OCI-LY7 (cell line): ENCODE data around the gene PGP. TPM values are rescaled to one million over a fixed set of nuclear protein-coding genes. Genes with fewer than 3 reads are reported as not detected.

Experiments used
- BruUV-seq: library from RNA; stranded (reverse); fragments of 400-500 nt; replicated peaks from 2 replicates; lab custom pipeline; 2021; lab: Mats Ljungman, UMichigan
- CTCF ChIA-PET: fragments of 300-600 bp; sonication (Branson Sonifier 250); formaldehyde crosslinking; loops from one replicate; lab custom pipeline; 2022; ENCODE audit warnings: antibody characterized with exemption; ENCODE audit not compliant: unreplicated experiment; lab: Charles Lee
- POLR2A ChIA-PET: fragments of 300-600 bp; sonication (Branson Sonifier 250); formaldehyde crosslinking; loops from one replicate; lab custom pipeline; 2022; ENCODE audit warnings: antibody characterized with exemption; lab: Charles Lee
- DNase-seq: peaks from one replicate; pipeline ENCODE4 v3.0.0-alpha.2; 2015; ENCODE audit warnings: low spot score
- H2AFZ ChIP-seq: fragments of 200-600 bp; sonication (generic), shearing (Covaris generic); 2 replicates; pipeline ENCODE4 v1.6.1; 2014; ENCODE audit warnings: mild to moderate bottlenecking, antibody characterized with exemption, low read length, moderate library complexity
- H3K27ac ChIP-seq: fragments of 200-600 bp; sonication (generic); 2 replicates; pipeline ENCODE4 v1.5.1; 2014; ENCODE audit warnings: mixed run types, low read depth, mild to moderate bottlenecking, moderate library complexity, low read length, inconsistent platforms; ENCODE audit not compliant: poor library complexity, severe bottlenecking
- H3K36me3 ChIP-seq: fragments of 200-600 bp; sonication (generic); 2 replicates; pipeline ENCODE4 v1.6.1; 2014; ENCODE audit warnings: mild to moderate bottlenecking, antibody characterized with exemption, low read length, moderate library complexity, mixed read lengths; ENCODE audit not compliant: insufficient read depth
- H3K4me1 ChIP-seq: fragments of 200-600 bp; sonication (generic); 2 replicates; pipeline ENCODE4 v1.5.1; 2014; ENCODE audit warnings: mild to moderate bottlenecking, low read length; ENCODE audit not compliant: insufficient read depth, poor library complexity, severe bottlenecking
- H3K4me2 ChIP-seq: fragments of 200-600 bp; sonication (generic); 2 replicates; pipeline ENCODE4 v1.6.1; 2014; ENCODE audit warnings: mild to moderate bottlenecking, low read length
- H3K4me3 ChIP-seq: fragments of 200-600 bp; sonication (generic); 2 replicates; pipeline ENCODE4 v1.5.1; 2014; ENCODE audit warnings: mild to moderate bottlenecking, low read depth, low read length; ENCODE audit not compliant: poor library complexity, severe bottlenecking
- H3K79me2 ChIP-seq: fragments of 200-600 bp; sonication (generic); 2 replicates; pipeline ENCODE4 v1.6.1; 2016; ENCODE audit warnings: low read depth, mild to moderate bottlenecking, low read length, moderate library complexity, mixed read lengths; ENCODE audit not compliant: insufficient read depth
- H3K9me2 ChIP-seq: fragments of 200-600 bp; sonication (generic); 2 replicates; pipeline ENCODE4 v1.6.1; 2016; ENCODE audit warnings: mild to moderate bottlenecking, low read length, mixed read lengths; ENCODE audit not compliant: insufficient read depth
- H3K9me3 ChIP-seq: fragments of 200-600 bp; sonication (generic); 2 replicates; pipeline ENCODE4 v1.6.1; 2014; ENCODE audit warnings: mild to moderate bottlenecking, mixed run types, low read length, mixed read lengths
- H4K20me1 ChIP-seq: fragments of 200-600 bp; sonication (generic); 2 replicates; pipeline ENCODE4 v1.6.1; 2014; ENCODE audit warnings: mild to moderate bottlenecking, antibody characterized with exemption, low read length, moderate library complexity, mixed read lengths; ENCODE audit not compliant: insufficient read depth
- EZH2phosphoT487 ChIP-seq: fragments of 200-600 bp; sonication (generic); IDR thresholded peaks from 2 replicates; pipeline ENCODE4 v1.6.1; 2018; ENCODE audit warnings: low read depth, borderline replicate concordance, mild to moderate bottlenecking, mixed run types, antibody characterized with exemption, low read length, moderate library complexity, mixed read lengths
- intact Hi-C: fragments of 100-400 bp; cut with micrococcal nuclease; formaldehyde crosslinking; loops from one replicate; pipeline ENCODE4 v1.10.0; 2022; ENCODE audit not compliant: unreplicated experiment
- total RNA-seq, 2 experiments: library from RNA; depleted of rRNA in 1 of 2; stranded (reverse); fragments of >200 nt in 1 of 2; shearing (Covaris generic) in 1 of 2; gene quantifications; 2 replicates each; pipeline ENCODE4 v1.2.3, GENCODE V29; 2014 to 2022
- TF ChIP-seq, protein P1 (sequence below): fragments of 200-600 bp; sonication (generic); conservative IDR thresholded peaks from 2 replicates; pipeline ENCODE4 v1.5.1; 2014; ENCODE audit warnings: mild to moderate bottlenecking, antibody characterized with exemption, low read length, moderate library complexity, mixed read lengths

PGP gene
- total RNA-seq, 2 experiments from 2014 or later: 37.9 to 44.2 TPM

DNA sequence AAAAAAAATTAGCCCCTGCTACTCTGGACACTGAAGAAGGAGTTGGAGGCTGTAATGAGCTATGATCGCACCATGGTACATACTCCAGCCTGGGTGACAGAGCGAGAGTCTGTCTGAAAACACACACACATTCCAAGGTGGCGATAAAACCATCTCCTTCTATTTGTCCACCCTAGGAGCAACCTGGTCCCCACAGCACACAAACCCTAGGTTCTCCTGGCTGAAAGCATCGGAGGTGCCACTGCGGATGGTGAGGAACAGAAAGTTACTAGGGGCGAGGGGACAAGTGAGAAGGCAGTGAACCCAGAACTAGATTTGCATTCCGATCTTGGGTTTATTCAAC lies 38.1 kb upstream of the PGP start:
- H2AFZ ChIP-seq: no peak overlapping the region
- H3K79me2 ChIP-seq: peaks cover 23% of the 10 kb centered on the region

DNA sequence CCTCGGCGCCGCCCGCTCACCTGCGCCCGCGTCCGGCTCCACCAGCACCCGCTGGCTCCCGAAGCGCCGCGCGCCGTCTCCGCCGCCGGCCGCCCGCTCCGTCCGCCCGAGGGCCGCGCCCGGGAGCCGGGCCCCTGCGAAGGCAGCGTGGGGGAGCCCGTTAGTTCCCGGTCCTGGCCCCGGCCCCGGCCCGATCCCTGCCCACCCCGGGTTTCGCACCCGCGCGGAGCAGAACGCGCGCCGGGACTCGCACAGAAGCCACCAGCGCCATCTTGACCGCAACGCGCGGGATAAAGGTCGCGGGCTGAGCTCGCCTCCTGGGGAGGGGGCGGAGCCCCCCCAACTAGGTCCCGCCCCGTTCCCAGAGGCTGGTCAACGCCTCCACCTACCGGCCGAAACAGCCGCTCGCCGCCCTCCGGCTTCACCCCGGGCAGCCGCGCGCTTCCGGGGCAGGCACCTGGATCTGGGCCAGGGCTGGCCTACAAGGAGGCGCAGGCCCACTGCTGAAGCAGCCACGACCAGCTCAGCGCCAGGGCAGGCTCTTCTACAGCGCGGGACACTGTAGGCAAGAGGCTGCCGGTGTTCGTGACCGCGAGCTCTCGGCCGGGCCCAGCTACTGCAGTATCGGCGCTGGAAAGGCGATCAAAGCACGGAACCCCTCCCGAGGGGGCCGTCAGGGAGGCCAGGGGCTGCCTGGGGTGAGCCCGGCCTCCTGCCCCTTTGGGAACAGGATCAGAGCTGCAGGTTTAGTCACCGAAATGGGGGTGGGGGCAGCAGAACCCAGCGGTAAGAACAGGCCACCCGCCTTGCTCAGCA lies 36.9 kb upstream of the PGP start, which contains the start of gene ECI1:
Gene ECI1, minus strand, starts transcription at position 292 of the 816 bp plus-strand sequence. Its CDS starts 21 bp downstream, at position 271.
- Histone ChIP-seq H3K36me3 (peaks cover 67% of the 10 kb centered on the region), H3K9me3 (no peaks in the 10 kb centered on the region), H2AFZ (peak within 1 kb of the TSS; percentile 18; the same call in 1 of the 2 replicates), H3K27ac (peak within 1 kb of the TSS; percentile 68), H3K9me2 (no peaks in the 10 kb centered on the region), H3K4me1 (peaks cover 17% of the 10 kb centered on the region), H4K20me1 (no peaks in the 10 kb centered on the region), H3K79me2 (peaks cover 20% of the 10 kb centered on the region), H3K4me2 (peak within 1 kb of the TSS; percentile 87), H3K4me3 (peak within 1 kb of the TSS; percentile 76)
- intact Hi-C loops: loop anchor here (1.0 kb wide), 1 partner anchor 28 kb away; the partner anchor contains the start of gene E4F1
- peak; percentile 95 for DNase-seq
- no TSS peak for BruUV-seq
- TF ChIP-seq EZH2phosphoT487: no peak
- TF ChIP-seq, protein P1, sequence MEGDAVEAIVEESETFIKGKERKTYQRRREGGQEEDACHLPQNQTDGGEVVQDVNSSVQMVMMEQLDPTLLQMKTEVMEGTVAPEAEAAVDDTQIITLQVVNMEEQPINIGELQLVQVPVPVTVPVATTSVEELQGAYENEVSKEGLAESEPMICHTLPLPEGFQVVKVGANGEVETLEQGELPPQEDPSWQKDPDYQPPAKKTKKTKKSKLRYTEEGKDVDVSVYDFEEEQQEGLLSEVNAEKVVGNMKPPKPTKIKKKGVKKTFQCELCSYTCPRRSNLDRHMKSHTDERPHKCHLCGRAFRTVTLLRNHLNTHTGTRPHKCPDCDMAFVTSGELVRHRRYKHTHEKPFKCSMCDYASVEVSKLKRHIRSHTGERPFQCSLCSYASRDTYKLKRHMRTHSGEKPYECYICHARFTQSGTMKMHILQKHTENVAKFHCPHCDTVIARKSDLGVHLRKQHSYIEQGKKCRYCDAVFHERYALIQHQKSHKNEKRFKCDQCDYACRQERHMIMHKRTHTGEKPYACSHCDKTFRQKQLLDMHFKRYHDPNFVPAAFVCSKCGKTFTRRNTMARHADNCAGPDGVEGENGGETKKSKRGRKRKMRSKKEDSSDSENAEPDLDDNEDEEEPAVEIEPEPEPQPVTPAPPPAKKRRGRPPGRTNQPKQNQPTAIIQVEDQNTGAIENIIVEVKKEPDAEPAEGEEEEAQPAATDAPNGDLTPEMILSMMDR: peak; percentile 73
- CTCF ChIA-PET: no interaction called here
- POLR2A ChIA-PET: interaction anchor here (0.6 to 1.7 kb wide), 4 partner anchors 11 to 169 kb away, joined by 3 to 6 read pairs (median 3); no protein-coding TSS in a partner anchor

More for the DNA sequence above, 38.1 kb upstream of the PGP start:
- Histone ChIP-seq H3K4me1 (peaks cover 17% of the 10 kb centered on the region), H3K36me3 (peaks cover 76% of the 10 kb centered on the region), H3K9me3 (no peaks in the 10 kb centered on the region), H3K9me2 (no peaks in the 10 kb centered on the region), H4K20me1 (no peaks in the 10 kb centered on the region), H3K4me2 (no peak overlapping the region), H3K27ac (peak overlapping the region; percentile 68), H3K4me3 (no peak overlapping the region)
- DNase-seq: no peak
- CTCF ChIA-PET: no interaction called here
- POLR2A ChIA-PET: interaction anchor here (0.5 to 1.7 kb wide), 2 partner anchors 11 to 231 kb away, joined by 5 to 6 read pairs; no protein-coding TSS in a partner anchor
- TF ChIP-seq EZH2phosphoT487: no peak
- TF ChIP-seq, protein P1: no peak
- intact Hi-C loops: no loop called here
- BruUV-seq: no TSS peak
